Panc1 (cell line): ENCODE measurements around the gene RALA.

Experiments
- POLR2AphosphoS5 ChIP-seq: IDR thresholded peaks from 2 replicates; pipeline ENCODE4 v1.6.1; 2012; ENCODE audit warnings: mild to moderate bottlenecking, low read depth, low read length, moderate library complexity
- TCF7L2 ChIP-seq: IDR thresholded peaks from 2 replicates; pipeline ENCODE4 v1.6.1; 2011; ENCODE audit warnings: mild to moderate bottlenecking, low read depth, low read length, inconsistent platforms
- TF ChIP-seq, protein P1 (sequence below): fragments of 450-650 bp; IDR thresholded peaks from 2 replicates; pipeline ENCODE4 v1.5.1; 2017; ENCODE audit warnings: mild to moderate bottlenecking

DNA sequence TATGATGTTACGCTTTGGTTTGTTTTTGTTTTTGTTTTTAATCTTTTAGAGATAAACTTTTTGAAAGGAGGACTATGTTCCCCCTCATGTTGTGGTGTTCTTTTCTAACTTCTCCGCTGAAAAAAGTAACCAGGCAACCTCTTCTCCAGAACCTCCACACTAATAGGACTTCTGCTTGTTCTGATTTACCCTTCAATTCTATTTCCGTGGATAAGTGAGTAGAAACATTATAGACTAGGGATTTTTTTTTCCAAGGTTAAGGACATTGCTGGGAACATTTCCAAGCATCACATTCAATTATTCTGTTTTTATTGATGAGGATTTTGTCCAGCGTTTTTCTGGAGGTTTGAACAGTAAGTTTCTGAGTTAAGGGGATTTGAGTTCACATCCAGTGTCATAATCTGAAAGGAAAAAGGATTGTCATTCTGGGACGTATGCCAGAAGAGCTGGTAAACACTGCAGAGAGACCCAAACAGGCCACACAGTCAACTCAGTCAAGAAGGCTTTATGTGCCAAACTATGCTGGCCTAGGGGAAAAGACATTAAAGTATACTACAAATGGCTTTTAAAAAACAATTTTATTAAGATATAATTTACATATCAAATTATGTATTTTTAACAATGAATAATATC, 28.3 kb upstream of the RALA start:
- TF ChIP-seq POLR2AphosphoS5, result no peak
- TF ChIP-seq, protein P1, sequence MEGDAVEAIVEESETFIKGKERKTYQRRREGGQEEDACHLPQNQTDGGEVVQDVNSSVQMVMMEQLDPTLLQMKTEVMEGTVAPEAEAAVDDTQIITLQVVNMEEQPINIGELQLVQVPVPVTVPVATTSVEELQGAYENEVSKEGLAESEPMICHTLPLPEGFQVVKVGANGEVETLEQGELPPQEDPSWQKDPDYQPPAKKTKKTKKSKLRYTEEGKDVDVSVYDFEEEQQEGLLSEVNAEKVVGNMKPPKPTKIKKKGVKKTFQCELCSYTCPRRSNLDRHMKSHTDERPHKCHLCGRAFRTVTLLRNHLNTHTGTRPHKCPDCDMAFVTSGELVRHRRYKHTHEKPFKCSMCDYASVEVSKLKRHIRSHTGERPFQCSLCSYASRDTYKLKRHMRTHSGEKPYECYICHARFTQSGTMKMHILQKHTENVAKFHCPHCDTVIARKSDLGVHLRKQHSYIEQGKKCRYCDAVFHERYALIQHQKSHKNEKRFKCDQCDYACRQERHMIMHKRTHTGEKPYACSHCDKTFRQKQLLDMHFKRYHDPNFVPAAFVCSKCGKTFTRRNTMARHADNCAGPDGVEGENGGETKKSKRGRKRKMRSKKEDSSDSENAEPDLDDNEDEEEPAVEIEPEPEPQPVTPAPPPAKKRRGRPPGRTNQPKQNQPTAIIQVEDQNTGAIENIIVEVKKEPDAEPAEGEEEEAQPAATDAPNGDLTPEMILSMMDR, result no peak
- no peak for TF ChIP-seq TCF7L2
